Measurements from ENCODE around the gene SCML2.

Gene SCML2

GRCh38 chrX:18294893-18295292 is 59.6 kb downstream of the SCML2 start:
- DNase-seq (ENCODE audit: extremely low spot score): no peak
- TF ChIP-seq CTCF (IDR thresholded peaks at IDR 0.05; ENCODE audit: control extremely low read depth, extremely low read depth, low read depth, missing control alignments): no peak
- ChIA-PET CTCF (no interaction called here), POLR2A (no interaction called here)

GRCh38 chrX:18291006-18291545 is 63.4 kb downstream of the SCML2 start:
- no peak for TF ChIP-seq CTCF (IDR thresholded peaks at IDR 0.05; ENCODE audit: control extremely low read depth, extremely low read depth, low read depth, missing control alignments)
- DNase-seq (ENCODE audit: extremely low spot score): no peak
- CTCF ChIA-PET: no interaction called here
- POLR2A ChIA-PET: no interaction called here

- ChIA-PET CTCF (no interaction called here), POLR2A (no interaction called here)
- DNase-seq (ENCODE audit: extremely low spot score): no peak
- TF ChIP-seq CTCF (IDR thresholded peaks at IDR 0.05; ENCODE audit: control extremely low read depth, extremely low read depth, low read depth, missing control alignments): no peak
These were observed 64.3 kb downstream of the SCML2 start for GRCh38 chrX:18290200-18290599.

DNA sequence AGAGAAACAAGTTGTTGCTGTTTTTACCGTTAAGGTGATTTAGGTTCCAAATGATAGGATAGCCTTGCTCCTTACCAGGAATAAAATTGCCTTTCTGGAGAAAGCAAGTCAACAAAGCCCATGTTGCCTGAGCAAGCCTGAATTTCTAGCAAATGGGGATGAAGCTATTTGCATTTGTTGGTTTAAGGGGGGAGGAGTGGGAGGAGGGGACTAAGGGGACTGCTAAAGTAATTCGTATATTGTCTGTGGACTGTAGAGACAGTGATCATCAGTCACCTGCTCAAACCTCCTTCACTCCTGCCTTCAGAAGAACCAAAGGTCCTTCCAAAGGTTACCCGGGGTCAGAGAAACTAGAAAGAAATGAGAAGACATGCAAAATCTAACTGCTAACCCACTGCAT is 65.8 kb downstream of the SCML2 start:
- ChIA-PET POLR2A (no interaction called here), CTCF (no interaction called here)
- TF ChIP-seq CTCF (IDR thresholded peaks at IDR 0.05; ENCODE audit: control extremely low read depth, extremely low read depth, low read depth, missing control alignments): no peak
- no peak for DNase-seq (ENCODE audit: extremely low spot score)

DNA sequence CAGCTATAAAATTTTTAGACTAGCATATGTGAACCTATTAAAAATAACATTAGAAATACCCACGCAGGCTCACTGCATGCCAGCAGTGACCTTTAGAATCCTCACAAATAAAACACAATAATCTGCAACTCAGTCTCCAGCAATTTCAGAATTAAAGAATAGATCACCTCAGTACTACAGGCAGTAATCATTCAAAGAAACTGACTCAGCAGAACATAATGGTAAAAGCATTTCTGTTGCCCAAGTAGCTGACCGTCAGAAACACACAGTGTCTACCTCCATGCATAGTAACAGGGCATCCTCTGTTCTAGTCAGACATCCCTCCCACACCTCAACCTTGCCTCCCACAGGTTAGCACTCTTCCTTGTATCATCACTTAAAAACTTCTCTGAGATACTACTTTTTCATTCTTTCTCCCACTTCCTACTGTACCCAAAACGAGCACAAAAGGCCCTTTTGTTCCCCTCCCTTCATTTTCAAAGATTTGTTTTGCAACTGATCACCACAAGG is 68.1 kb downstream of the SCML2 start:
- TF ChIP-seq CTCF (IDR thresholded peaks at IDR 0.05; ENCODE audit: control extremely low read depth, extremely low read depth, low read depth, missing control alignments): no peak
- DNase-seq (ENCODE audit: extremely low spot score): no peak
- CTCF ChIA-PET: no interaction called here
- POLR2A ChIA-PET: no interaction called here

DNA sequence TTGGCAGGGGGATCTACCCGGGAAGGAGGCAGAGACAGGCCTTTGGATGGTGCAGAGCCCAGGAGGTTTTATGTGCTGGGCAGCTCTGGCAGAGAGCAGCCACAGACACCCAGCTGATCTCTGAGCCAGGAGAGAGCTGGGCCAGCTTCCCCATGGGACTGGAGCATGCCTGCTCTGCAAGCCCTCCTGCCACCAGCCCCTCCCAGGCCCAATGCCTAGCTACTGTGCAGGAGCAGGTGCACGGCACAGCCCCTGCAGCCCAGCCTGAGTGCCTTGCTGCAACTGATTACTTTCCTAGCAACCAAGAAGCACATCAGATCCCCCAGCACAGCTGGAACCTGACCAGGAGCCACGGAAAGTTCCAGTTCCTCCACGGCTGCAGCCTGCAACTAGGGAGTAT is 76.0 kb downstream of the SCML2 start:
- ChIA-PET POLR2A (no interaction called here), CTCF (no interaction called here)
- no peak for DNase-seq (ENCODE audit: extremely low spot score)
- no peak for TF ChIP-seq CTCF (IDR thresholded peaks at IDR 0.05; ENCODE audit: control extremely low read depth, extremely low read depth, low read depth, missing control alignments)

DNA sequence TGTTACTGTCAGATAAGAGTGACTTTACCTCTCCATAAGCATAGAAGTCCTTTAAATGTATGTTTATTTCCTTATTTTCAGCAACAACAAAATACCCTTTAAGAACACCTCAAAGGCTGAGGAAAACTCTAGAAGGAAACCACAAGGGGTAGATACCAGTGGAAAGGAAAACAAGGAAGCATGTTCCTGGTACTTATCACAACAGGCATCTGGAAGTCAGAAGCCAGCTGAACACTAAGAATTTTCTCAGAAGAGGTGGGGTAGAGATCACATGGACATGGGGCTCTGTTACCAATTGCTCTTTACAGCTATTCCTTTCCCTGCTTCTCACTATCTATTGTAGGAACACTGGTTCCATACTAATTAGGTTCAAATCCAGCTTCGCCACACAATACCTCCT is 82.3 kb downstream of the SCML2 start:
- DNase-seq (ENCODE audit: extremely low spot score): no peak
- POLR2A ChIA-PET: no interaction called here
- TF ChIP-seq CTCF (IDR thresholded peaks at IDR 0.05; ENCODE audit: control extremely low read depth, extremely low read depth, low read depth, missing control alignments): no peak
- CTCF ChIA-PET: no interaction called here

Measured in GM10248 (cell line).